B cell (primary cell): ENCODE measurements around the gene TMEM147. TPM values are rescaled to one million over a fixed set of nuclear protein-coding genes. Genes with fewer than 3 reads are reported as not detected.

Experiments used
- ATAC-seq: fragments of 200-7000 bp; cut with Tn5 transposase; one replicate; pipeline ENCODE4 v1.10.0; 2021; ENCODE audit warnings: low read depth, mild to moderate bottlenecking, moderate number of reproducible peaks, moderate library complexity
- CTCF ChIA-PET: fragments of 350-600 bp; sonication (Branson Sonifier 250); formaldehyde crosslinking; loops from one replicate; lab custom pipeline; 2021; ENCODE audit warnings: antibody characterized with exemption, inconsistent platforms; lab: Charles Lee
- POLR2A ChIA-PET: fragments of 350-600 bp; sonication (Branson Sonifier 250); formaldehyde crosslinking; loops from one replicate; lab custom pipeline; 2021; ENCODE audit warnings: antibody characterized with exemption; lab: Charles Lee
- DNase-seq: peaks from one replicate; pipeline ENCODE4 v3.0.0; 2013
- H2AFZ ChIP-seq: 2 replicates; pipeline ENCODE4 v1.6.1; 2012; ENCODE audit warnings: mild to moderate bottlenecking, low read depth, low read length; ENCODE audit not compliant: insufficient read depth, poor library complexity, severe bottlenecking
- H3K27ac ChIP-seq, 2 donors: 1 replicate in 1 of 2; 2 replicates in 1 of 2; pipeline ENCODE4 v1.5.1; 2012 to 2013; ENCODE audit warnings: low read length in 2 of 2, mild to moderate bottlenecking in 2 of 2, moderate library complexity in 1 of 2
- H3K27me3 ChIP-seq, 4 experiments: fragments of 200-600 bp in 1 of 4; sonication (generic) in 1 of 4; replicated peaks in 1 of 4; 1 replicate in 2 of 4; 2 replicates in 2 of 4; pipeline versions ENCODE4 v1.6.1 to v1.7.0; 2013 to 2016; ENCODE audit warnings: low read length in 3 of 4, mild to moderate bottlenecking in 2 of 4, mixed read lengths in 1 of 4, moderate library complexity in 1 of 4; ENCODE audit not compliant: insufficient read depth in 4 of 4, control insufficient read depth in 3 of 4; ENCODE audit errors: control extremely low read depth in 1 of 4
- H3K36me3 ChIP-seq, 2 experiments: replicated peaks in 1 of 2; 1 replicate in 1 of 2; 2 replicates in 1 of 2; pipeline versions ENCODE4 v1.6.1 to v1.7.1; 2013; ENCODE audit warnings: low read length in 1 of 2; ENCODE audit not compliant: insufficient read depth in 2 of 2, control insufficient read depth in 1 of 2; ENCODE audit errors: control extremely low read depth in 1 of 2, extremely low read depth in 1 of 2
- H3K4me1 ChIP-seq, 2 donors: fragments of 200-600 bp in 1 of 2; sonication (generic) in 1 of 2; 1 replicate in 1 of 2; 2 replicates in 1 of 2; pipeline versions ENCODE4 v1.5.1 to v1.6.1; 2013 to 2017; ENCODE audit warnings: low read length in 2 of 2; ENCODE audit not compliant: control insufficient read depth in 2 of 2, insufficient read depth in 2 of 2
- H3K4me2 ChIP-seq: replicated peaks from 2 replicates; pipeline ENCODE3; 2012; ENCODE audit warnings: mild to moderate bottlenecking, low read depth, low read length; ENCODE audit not compliant: poor library complexity, severe bottlenecking
- H3K4me3 ChIP-seq, 5 experiments: fragments of 200-600 bp in 1 of 5; sonication (generic) in 1 of 5; 1 replicate in 3 of 5; 2 replicates in 2 of 5; pipeline versions ENCODE4 v1.5.1 to v1.7.0; 2011 to 2016; ENCODE audit warnings: low read length in 4 of 5, mild to moderate bottlenecking in 4 of 5, low read depth in 2 of 5, control low read depth in 1 of 5, moderate library complexity in 1 of 5; ENCODE audit not compliant: insufficient read depth in 1 of 5; ENCODE audit errors: control extremely low read depth in 1 of 5, extremely low read depth in 1 of 5
- H3K79me2 ChIP-seq: fragments of 200-600 bp; sonication (generic); one replicate; pipeline ENCODE4 v1.6.0; 2016; ENCODE audit warnings: low read length; ENCODE audit not compliant: control insufficient read depth, insufficient read depth
- H3K9ac ChIP-seq: fragments of 200-600 bp; sonication (generic); 2 replicates; pipeline ENCODE4 v1.6.1; 2017; ENCODE audit warnings: mild to moderate bottlenecking, low read length, moderate library complexity
- H3K9me3 ChIP-seq, 3 donors: one replicate each; pipeline versions ENCODE4 v1.6.1 to v1.7.1; 2013; ENCODE audit warnings: low read length in 2 of 3; ENCODE audit not compliant: control insufficient read depth in 2 of 3, insufficient read depth in 1 of 3; ENCODE audit errors: control extremely low read depth in 1 of 3
- H4K20me1 ChIP-seq: 2 replicates; pipeline ENCODE4 v1.6.0; 2012; ENCODE audit warnings: mild to moderate bottlenecking, low read length; ENCODE audit not compliant: insufficient read depth, control insufficient read depth, poor library complexity, severe bottlenecking
- H3K27ac Mint-ChIP-seq: one replicate; pipeline ENCODE4 v1.8.0; 2021; ENCODE audit warnings: mixed read lengths
- H3K27me3 Mint-ChIP-seq: one replicate; pipeline ENCODE4 v1.8.0; 2021; ENCODE audit warnings: mixed read lengths
- H3K4me1 Mint-ChIP-seq: one replicate; pipeline ENCODE4 v1.8.0; 2021; ENCODE audit warnings: mixed read lengths
- H3K4me3 Mint-ChIP-seq: one replicate; pipeline ENCODE4 v1.8.0; 2021; ENCODE audit warnings: mixed read lengths
- H3K9me3 Mint-ChIP-seq: one replicate; pipeline ENCODE4 v1.8.0; 2022; ENCODE audit warnings: mixed read lengths; ENCODE audit not compliant: insufficient read depth
- EZH2 ChIP-seq: IDR thresholded peaks from 2 replicates; pipeline ENCODE4 v1.6.1; 2012; ENCODE audit warnings: borderline replicate concordance, low read depth, mild to moderate bottlenecking, moderate library complexity, low read length; ENCODE audit not compliant: insufficient read depth, poor library complexity, severe bottlenecking
- WGBS: methylation state at CpG from one replicate; pipeline ENCODE4 v1.1.5; 2013; ENCODE audit warnings: missing lambda C conversion rate; ENCODE audit not compliant: insufficient coverage; 5-methylcytosine and 5-hydroxymethylcytosine counted together
- intact Hi-C: fragments of 100-400 bp; cut with micrococcal nuclease; formaldehyde crosslinking; loops from one replicate; pipeline ENCODE4 v1.10.0; 2022
- polyA minus RNA-seq: library from RNA; depleted of rRNA, polyadenylated mRNA; stranded (reverse); fragments of >200 nt; gene quantifications from 2 replicates; pipeline ENCODE4 v1.2.3, GENCODE V29; 2012
- polyA plus RNA-seq: library from polyadenylated mRNA; depleted of rRNA; stranded (reverse); fragments of >200 nt; gene quantifications from 2 replicates; pipeline ENCODE4 v1.2.3, GENCODE V29; 2012
- total RNA-seq, 2 donors: library from RNA; stranded (reverse); fragments of 120-200 nt in 1 of 2; gene quantifications; 1 replicate in 1 of 2; 2 replicates in 1 of 2; pipeline versions ENCODE4 v1.2.3 to v1.2.4, GENCODE V29; 2013 to 2022
- TF ChIP-seq, protein P1 (sequence below): fragments of 200-600 bp; IDR thresholded peaks from one replicate; pipeline ENCODE4 v1.8.0; 2022; ENCODE audit warnings: antibody characterized with exemption, mild to moderate bottlenecking

Gene TMEM147
- total RNA-seq: 39.8 and 41.6 TPM in 2 replicates
- 51.7 TPM for total RNA-seq (2013)
- polyA plus RNA-seq: 61.6 and 68.9 TPM in 2 replicates
- polyA minus RNA-seq: 35.7 and 42.5 TPM in 2 replicates

DNA sequence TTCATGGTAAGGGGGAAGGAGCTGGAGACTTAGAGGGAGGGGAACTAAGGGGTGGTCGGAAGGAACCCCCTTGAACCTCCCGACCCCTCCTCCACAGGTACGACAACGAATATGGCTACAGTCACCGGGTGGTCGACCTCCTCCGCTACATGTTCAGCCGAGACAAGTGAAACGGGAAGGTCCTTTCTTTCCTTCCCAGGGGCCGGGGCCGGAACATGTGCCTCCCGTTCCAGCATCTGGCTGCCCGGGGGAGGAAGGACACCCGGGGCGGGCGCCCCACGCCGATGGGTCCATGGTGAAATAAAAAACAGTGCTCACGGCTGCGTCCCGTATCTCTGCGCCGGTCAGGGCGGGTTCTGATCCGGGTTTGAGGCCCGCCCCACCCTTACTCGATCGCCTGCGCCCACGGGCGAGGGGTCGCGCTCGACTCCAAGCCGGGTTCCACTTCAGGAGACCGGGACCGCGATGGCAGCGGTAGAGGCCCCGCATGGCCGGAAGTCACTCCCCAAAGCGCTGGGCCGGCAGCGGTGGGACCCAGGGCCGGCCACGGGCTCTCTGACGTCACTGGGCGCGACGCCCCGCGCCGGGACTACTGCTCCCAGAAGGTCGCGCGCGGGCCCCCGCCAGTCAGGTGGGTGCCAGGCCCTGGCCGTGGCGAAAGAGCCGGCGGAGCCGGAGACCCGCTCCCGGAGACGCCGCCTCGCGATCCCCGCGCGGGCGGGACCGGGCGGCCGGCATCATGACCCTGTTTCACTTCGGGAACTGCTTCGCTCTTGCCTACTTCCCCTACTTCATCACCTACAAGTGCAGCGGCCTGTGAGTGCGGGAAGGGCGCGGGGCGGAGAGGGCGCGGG lies at the start of gene TMEM147:
TMEM147 (plus strand) TSS at position 626 of the 854 bp plus-strand sequence; CDS start at position 740, 114 bp downstream.
- Histone ChIP-seq H4K20me1 (no peaks in the 10 kb centered on the region), H3K9ac (peak within 1 kb of the TSS; percentile 87), H3K79me2 (peaks cover 28% of the 10 kb centered on the region), H3K4me3 (peak within 1 kb of the TSS; percentile 45 to 97 (median 86)), H3K36me3 (peaks cover 0 to 11% of the 10 kb centered on the region in 2 experiments), H3K27ac (peak within 1 kb of the TSS; percentile 87 to 92), H3K4me1 (peaks cover 16 to 34% of the 10 kb centered on the region in 2 donors), H3K4me2 (peak within 1 kb of the TSS; percentile 98), H3K9me3 (no peaks in the 10 kb centered on the region), H2AFZ (peak within 1 kb of the TSS; percentile 96), H3K27me3 (no peaks in the 10 kb centered on the region)
- POLR2A ChIA-PET: interaction anchor here (0.6 kb wide), 1 partner anchor 57 kb away, joined by 4 read pairs; no protein-coding TSS in a partner anchor
- under 1% methylated on average over 85 of the region's 85 CpGs for WGBS
- ATAC-seq: peak; percentile 92
- no peak for TF ChIP-seq EZH2
- TF ChIP-seq, protein P1, sequence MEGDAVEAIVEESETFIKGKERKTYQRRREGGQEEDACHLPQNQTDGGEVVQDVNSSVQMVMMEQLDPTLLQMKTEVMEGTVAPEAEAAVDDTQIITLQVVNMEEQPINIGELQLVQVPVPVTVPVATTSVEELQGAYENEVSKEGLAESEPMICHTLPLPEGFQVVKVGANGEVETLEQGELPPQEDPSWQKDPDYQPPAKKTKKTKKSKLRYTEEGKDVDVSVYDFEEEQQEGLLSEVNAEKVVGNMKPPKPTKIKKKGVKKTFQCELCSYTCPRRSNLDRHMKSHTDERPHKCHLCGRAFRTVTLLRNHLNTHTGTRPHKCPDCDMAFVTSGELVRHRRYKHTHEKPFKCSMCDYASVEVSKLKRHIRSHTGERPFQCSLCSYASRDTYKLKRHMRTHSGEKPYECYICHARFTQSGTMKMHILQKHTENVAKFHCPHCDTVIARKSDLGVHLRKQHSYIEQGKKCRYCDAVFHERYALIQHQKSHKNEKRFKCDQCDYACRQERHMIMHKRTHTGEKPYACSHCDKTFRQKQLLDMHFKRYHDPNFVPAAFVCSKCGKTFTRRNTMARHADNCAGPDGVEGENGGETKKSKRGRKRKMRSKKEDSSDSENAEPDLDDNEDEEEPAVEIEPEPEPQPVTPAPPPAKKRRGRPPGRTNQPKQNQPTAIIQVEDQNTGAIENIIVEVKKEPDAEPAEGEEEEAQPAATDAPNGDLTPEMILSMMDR: no peak
- Mint-ChIP-seq H3K27ac (peak within 1 kb of the TSS; percentile 89), H3K27me3 (no peaks in the 10 kb centered on the region), H3K4me3 (peak within 1 kb of the TSS; percentile 91), H3K9me3 (no peaks in the 10 kb centered on the region), H3K4me1 (peaks cover 38% of the 10 kb centered on the region)
- intact Hi-C loops: loop anchor here (1.0 to 5.0 kb wide), 6 partner anchors 67 to 172 kb away; partner anchors contain the start of genes COX6B1, HAUS5 and ZBTB32
- DNase-seq: peak; percentile 87
- CTCF ChIA-PET: interaction anchor here (1.5 kb wide), 1 partner anchor 35 kb away, joined by 5 read pairs; no protein-coding TSS in a partner anchor
